HepG2 (cell line): ENCODE data around the gene PSMD1. TPM values are rescaled to one million over a fixed set of nuclear protein-coding genes. Genes with fewer than 3 reads are reported as not detected.

Source experiments
- ATAC-seq: fragments of 200-7000 bp; cut with Tn5 transposase; 3 replicates; pipeline ENCODE4 v1.9.1; 2020; ENCODE audit warnings: mild to moderate bottlenecking, moderate library complexity
- BruUV-seq: library from RNA; stranded (reverse); fragments of 400-500 nt; replicated peaks from 2 replicates; lab custom pipeline; 2021; lab: Mats Ljungman, UMichigan
- CTCF ChIA-PET: fragments of 300-600 bp; formaldehyde crosslinking; extraction: SDS; loops from one replicate; lab custom pipeline; 2021; ENCODE audit warnings: low total read pairs, inconsistent platforms, low intra/inter-chr PET ratio; lab: Yijun Ruan, JAX
- POLR2A ChIA-PET: fragments of 350-600 bp; sonication (Branson Sonifier 250); formaldehyde crosslinking; loops from one replicate; lab custom pipeline; 2020; ENCODE audit warnings: antibody characterized with exemption, inconsistent platforms; lab: Yijun Ruan, JAX
- DNase-seq: peaks from one replicate; pipeline ENCODE4 v3.0.0-alpha.2; 2015; ENCODE audit warnings: low spot score
- FAIRE-seq: peaks from 3 replicates; lab custom pipeline; 2011; peaks lifted over from hg19 to GRCh38; lab: Jason Lieb, UNC
- H2AFZ ChIP-seq: one replicate; pipeline ENCODE4 v1.6.1; 2011; ENCODE audit warnings: low read length, inconsistent platforms
- H3K27ac ChIP-seq: fragments of 300-600 bp; 3 replicates; pipeline ENCODE4 v1.8.0; 2011; ENCODE audit warnings: mixed run types, mild to moderate bottlenecking, mixed read lengths, low read length, inconsistent platforms; ENCODE audit not compliant: insufficient read depth; ENCODE audit errors: extremely low read length
- H3K27me3 ChIP-seq, 2 experiments: fragments of 200-600 bp in 1 of 2; 2 replicates in 1 of 2; 3 replicates in 1 of 2; pipeline versions ENCODE4 v1.6.0 to v1.8.0; 2011; ENCODE audit warnings: low read length in 2 of 2, mild to moderate bottlenecking in 2 of 2, moderate library complexity in 2 of 2, inconsistent platforms in 1 of 2; ENCODE audit not compliant: insufficient read depth in 2 of 2, control insufficient read depth in 1 of 2
- H3K36me3 ChIP-seq, 2 experiments: fragments of 200-600 bp in 1 of 2; replicated peaks in 1 of 2; 2 replicates in 1 of 2; 3 replicates in 1 of 2; pipeline versions ENCODE4 v1.5.1 to v1.8.0; 2011; ENCODE audit warnings: low read length in 2 of 2, inconsistent platforms in 1 of 2; ENCODE audit not compliant: insufficient read depth in 2 of 2, control insufficient read depth in 1 of 2
- H3K4me1 ChIP-seq: 2 replicates; pipeline ENCODE4 v1.5.1; 2012; ENCODE audit warnings: low read length, inconsistent platforms; ENCODE audit not compliant: insufficient read depth
- H3K4me2 ChIP-seq: 2 replicates; pipeline ENCODE4 v1.6.0; 2011; ENCODE audit warnings: low read depth, low read length, inconsistent platforms
- H3K4me3 ChIP-seq, 3 experiments: fragments of 200-600 bp in 1 of 3; sonication (generic), shearing (Covaris generic) in 1 of 3; replicated peaks in 1 of 3; 2 replicates each; pipeline ENCODE4 v1.5.1; 2011 to 2016; ENCODE audit warnings: low read length in 3 of 3, inconsistent platforms in 2 of 3, low read depth in 2 of 3, mild to moderate bottlenecking in 2 of 3, control low read depth in 1 of 3, mixed read lengths in 1 of 3; ENCODE audit not compliant: insufficient read depth in 1 of 3
- H3K79me2 ChIP-seq: one replicate; pipeline ENCODE4 v1.6.1; 2011; ENCODE audit warnings: low read length, inconsistent platforms; ENCODE audit not compliant: insufficient read depth
- H3K9ac ChIP-seq: 2 replicates; pipeline ENCODE4 v1.6.0; 2011; ENCODE audit warnings: mild to moderate bottlenecking, low read depth, low read length, inconsistent platforms; ENCODE audit not compliant: insufficient read depth
- H3K9me3 ChIP-seq: 2 replicates; pipeline ENCODE4 v1.5.1; 2012; ENCODE audit warnings: mild to moderate bottlenecking, low read length
- H4K20me1 ChIP-seq: 2 replicates; pipeline ENCODE4 v1.6.0; 2011; ENCODE audit warnings: inconsistent platforms, mild to moderate bottlenecking, low read length, moderate library complexity; ENCODE audit not compliant: insufficient read depth
- DPF2 ChIP-seq: sonication (generic); formaldehyde crosslinking; IDR thresholded peaks from 2 replicates; pipeline ENCODE4 v1.4.0; 2020; ENCODE audit warnings: mild to moderate bottlenecking, low read depth, missing genetic modification reagents, borderline replicate concordance
- HDAC6 ChIP-seq: fragments of 200-600 bp; sonication (generic); IDR thresholded peaks from 2 replicates; pipeline ENCODE4 v1.7.0; 2017; ENCODE audit warnings: mild to moderate bottlenecking, antibody characterized with exemption, low read length, low read depth
- SOX6 ChIP-seq, 2 experiments: fragments of 450-650 bp in 1 of 2; sonication (generic) in 1 of 2; formaldehyde crosslinking in 1 of 2; IDR thresholded peaks; 2 replicates each; pipeline versions ENCODE4 v1.4.0 to v1.6.1; 2017 to 2020; ENCODE audit warnings: antibody characterized with exemption in 1 of 2, mild to moderate bottlenecking in 1 of 2, missing genetic modification reagents in 1 of 2
- SPEN ChIP-seq: sonication (generic); formaldehyde crosslinking; IDR thresholded peaks from 2 replicates; pipeline ENCODE4 v1.5.1; 2020; ENCODE audit warnings: low read depth, mild to moderate bottlenecking, missing genetic modification reagents
- TP53 ChIP-seq: sonication (generic); formaldehyde crosslinking; conservative IDR thresholded peaks from 2 replicates; pipeline ENCODE4 v1.4.0; 2020; ENCODE audit warnings: missing genetic modification reagents
- TRIM24 ChIP-seq: sonication (generic); formaldehyde crosslinking; IDR thresholded peaks from 2 replicates; pipeline ENCODE4 v1.8.0; 2022; ENCODE audit warnings: mild to moderate bottlenecking, missing genetic modification reagents
- U2AF2 ChIP-seq: fragments of 200-400 bp; formaldehyde crosslinking; IDR thresholded peaks from 2 replicates; pipeline ENCODE4 v1.6.1; 2017; ENCODE audit warnings: low read depth, mild to moderate bottlenecking, low read length
- ZFY ChIP-seq: sonication (generic); formaldehyde crosslinking; IDR thresholded peaks from 2 replicates; pipeline ENCODE4 v1.4.0; 2020; ENCODE audit warnings: missing genetic modification reagents
- ZNF572 ChIP-seq: sonication (generic); formaldehyde crosslinking; IDR thresholded peaks from 2 replicates; pipeline ENCODE4 v1.5.1; 2020; ENCODE audit warnings: mild to moderate bottlenecking, missing genetic modification reagents
- WGBS: methylation state at CpG from one replicate; pipeline ENCODE4 v1.1.6; 2017; ENCODE audit warnings: low lambda C conversion rate; 5-methylcytosine and 5-hydroxymethylcytosine counted together
- in situ Hi-C: cut with HindIII; loops from 2 replicates; pipeline ENCODE4 v1.10.0; 2017; ENCODE audit warnings: low pct_unique_long_range_greater_than_20kb; ENCODE audit not compliant: extremely low pct_ligation_motif_present
- intact Hi-C: fragments of 100-400 bp; cut with micrococcal nuclease; formaldehyde crosslinking; loops from one replicate; pipeline ENCODE4 v1.10.0; 2022; ENCODE audit not compliant: unreplicated experiment
- polyA plus RNA-seq, 8 experiments: library from polyadenylated mRNA; depleted of rRNA in 3 of 8; stranded (reverse) in 7 of 8; unstranded in 1 of 8; fragments of >200 nt; fragmentation: Illumina TruSeq in 4 of 8; extraction: Trizol in 4 of 8; gene quantifications; 2 replicates each; pipeline versions ENCODE4 v1.2.1 to v1.2.3, GENCODE V29; 2011 to 2016; ENCODE audit warnings: low read depth in 4 of 8, missing spikeins in 1 of 8, mixed read lengths in 1 of 8; ENCODE audit not compliant: insufficient read depth in 1 of 8
- total RNA-seq, 5 experiments: library from RNA; depleted of rRNA; stranded (reverse); fragments of >200 nt; fragmentation: Illumina TruSeq; extraction: Trizol; gene quantifications; 2 replicates each; pipeline ENCODE4 v1.2.3, GENCODE V29; 2016; ENCODE audit warnings: low read depth in 1 of 5
- TF ChIP-seq, protein P1 (sequence below): sonication (generic); formaldehyde crosslinking; IDR thresholded peaks from 2 replicates; pipeline ENCODE4 v1.5.0; 2020; ENCODE audit warnings: mild to moderate bottlenecking, missing genetic modification reagents
- TF ChIP-seq, protein P2 (sequence below): sonication (generic); formaldehyde crosslinking; IDR thresholded peaks from 2 replicates; pipeline ENCODE4 v1.4.0; 2020; ENCODE audit warnings: missing genetic modification reagents
- TF ChIP-seq, protein P3 (sequence below): sonication (generic); formaldehyde crosslinking; IDR thresholded peaks from 2 replicates; pipeline ENCODE4 v1.5.1; 2020; ENCODE audit warnings: mild to moderate bottlenecking, missing genetic modification reagents, borderline replicate concordance

The PSMD1 gene
- total and polyA plus RNA-seq, 2 of the 13 experiments (the other 11 are each of a cell fraction or from before 2014, with no cell fraction given): 136 to 191 TPM

DNA sequence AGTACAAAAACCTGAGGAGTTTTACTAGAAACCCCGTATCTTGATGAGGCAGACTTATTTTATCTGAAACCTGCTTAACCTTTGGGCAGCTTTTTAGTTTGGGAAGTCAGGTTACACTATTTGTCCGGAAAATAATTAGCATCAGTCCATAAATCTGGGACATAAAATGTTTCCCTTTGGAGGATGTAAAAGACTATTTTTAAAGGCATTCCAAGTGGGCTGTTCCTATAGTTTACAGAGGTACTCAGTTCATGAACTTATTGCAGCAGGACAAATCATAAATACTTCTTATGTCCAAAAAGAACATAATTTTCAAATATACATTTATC lies 61.9 kb downstream of the PSMD1 start (continued):
- TF ChIP-seq SPEN (CRISPR knock-in tag) (no peak), ZFY (CRISPR knock-in tag) (no peak), ZNF572 (CRISPR knock-in tag) (no peak), HDAC6 (no peak), TRIM24 (CRISPR knock-in tag) (no peak), U2AF2 (no peak)

DNA sequence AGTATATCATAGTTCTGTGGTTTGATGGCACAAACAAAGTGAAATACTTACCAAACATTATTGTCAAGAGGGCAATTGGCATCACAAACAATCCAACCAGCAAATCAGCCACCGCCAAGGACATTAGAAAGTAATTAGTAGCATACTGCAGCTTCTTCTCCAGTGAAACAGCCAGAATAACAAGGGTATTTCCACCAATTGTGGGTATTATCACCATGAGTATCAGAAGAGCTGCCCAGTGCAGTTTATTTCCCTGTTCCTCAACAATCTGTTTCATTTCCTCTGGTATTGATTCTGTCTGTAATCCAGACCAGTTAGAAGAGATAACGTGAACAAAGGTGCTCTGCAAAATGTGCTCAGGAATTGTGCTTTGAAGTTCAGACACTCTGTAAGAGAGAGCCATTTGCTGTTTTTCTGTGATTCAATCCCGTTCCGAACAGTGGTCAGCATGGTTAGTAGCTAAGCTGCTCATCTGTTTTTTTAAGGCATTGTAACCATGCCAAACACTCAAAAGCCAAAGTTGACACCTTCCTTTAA lies 66.8 kb downstream of the PSMD1 start:
- H3K27me3 ChIP-seq: no peaks in the 10 kb centered on the region
- peak; percentile 37 for DNase-seq
- no peaks in the 10 kb centered on the region for H3K9me3 ChIP-seq
- no TSS peak for BruUV-seq
- CTCF ChIA-PET: no interaction called here
- no peaks in the 10 kb centered on the region for H4K20me1 ChIP-seq
- peaks cover 0 to 2% of the 10 kb centered on the region in 2 experiments; a peak in 3 of 5 replicates for H3K36me3 ChIP-seq
- in situ Hi-C loops: no loop called here
- POLR2A ChIA-PET: no interaction called here
- no peak overlapping the region for H3K4me3 ChIP-seq
- no peak overlapping the region for H3K4me2 ChIP-seq
- WGBS: 62% methylated on average over 4 of the region's 4 CpGs
- H3K79me2 ChIP-seq: peaks cover 5% of the 10 kb centered on the region
- H3K27ac ChIP-seq: peak overlapping the region; percentile 7
- peak; percentile 68 for FAIRE-seq
- H3K4me1 ChIP-seq: peaks cover 19% of the 10 kb centered on the region
- no peak overlapping the region for H2AFZ ChIP-seq
- intact Hi-C loops: no loop called here
- H3K9ac ChIP-seq: no peak overlapping the region
- peak; percentile 92 for ATAC-seq
- TF ChIP-seq SOX6 (IDR thresholded peaks at IDR 0.05): no peak
- TF ChIP-seq SOX6 (CRISPR knock-in tag; IDR thresholded peaks at IDR 0.05): peak; percentile 84
- no peak for TF ChIP-seq TP53
- TF ChIP-seq, protein P1, sequence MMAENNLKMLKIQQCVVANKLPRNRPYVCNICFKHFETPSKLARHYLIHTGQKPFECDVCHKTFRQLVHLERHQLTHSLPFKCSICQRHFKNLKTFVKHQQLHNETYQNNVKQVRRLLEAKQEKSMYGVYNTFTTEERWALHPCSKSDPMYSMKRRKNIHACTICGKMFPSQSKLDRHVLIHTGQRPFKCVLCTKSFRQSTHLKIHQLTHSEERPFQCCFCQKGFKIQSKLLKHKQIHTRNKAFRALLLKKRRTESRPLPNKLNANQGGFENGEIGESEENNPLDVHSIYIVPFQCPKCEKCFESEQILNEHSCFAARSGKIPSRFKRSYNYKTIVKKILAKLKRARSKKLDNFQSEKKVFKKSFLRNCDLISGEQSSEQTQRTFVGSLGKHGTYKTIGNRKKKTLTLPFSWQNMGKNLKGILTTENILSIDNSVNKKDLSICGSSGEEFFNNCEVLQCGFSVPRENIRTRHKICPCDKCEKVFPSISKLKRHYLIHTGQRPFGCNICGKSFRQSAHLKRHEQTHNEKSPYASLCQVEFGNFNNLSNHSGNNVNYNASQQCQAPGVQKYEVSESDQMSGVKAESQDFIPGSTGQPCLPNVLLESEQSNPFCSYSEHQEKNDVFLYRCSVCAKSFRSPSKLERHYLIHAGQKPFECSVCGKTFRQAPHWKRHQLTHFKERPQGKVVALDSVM (CRISPR knock-in tag): no peak
- TF ChIP-seq, protein P2, sequence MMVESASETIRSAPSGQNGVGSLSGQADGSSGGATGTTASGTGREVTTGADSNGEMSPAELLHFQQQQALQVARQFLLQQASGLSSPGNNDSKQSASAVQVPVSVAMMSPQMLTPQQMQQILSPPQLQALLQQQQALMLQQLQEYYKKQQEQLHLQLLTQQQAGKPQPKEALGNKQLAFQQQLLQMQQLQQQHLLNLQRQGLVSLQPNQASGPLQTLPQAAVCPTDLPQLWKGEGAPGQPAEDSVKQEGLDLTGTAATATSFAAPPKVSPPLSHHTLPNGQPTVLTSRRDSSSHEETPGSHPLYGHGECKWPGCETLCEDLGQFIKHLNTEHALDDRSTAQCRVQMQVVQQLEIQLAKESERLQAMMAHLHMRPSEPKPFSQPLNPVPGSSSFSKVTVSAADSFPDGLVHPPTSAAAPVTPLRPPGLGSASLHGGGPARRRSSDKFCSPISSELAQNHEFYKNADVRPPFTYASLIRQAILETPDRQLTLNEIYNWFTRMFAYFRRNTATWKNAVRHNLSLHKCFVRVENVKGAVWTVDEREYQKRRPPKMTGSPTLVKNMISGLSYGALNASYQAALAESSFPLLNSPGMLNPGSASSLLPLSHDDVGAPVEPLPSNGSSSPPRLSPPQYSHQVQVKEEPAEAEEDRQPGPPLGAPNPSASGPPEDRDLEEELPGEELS (CRISPR knock-in tag): peak; percentile 33; the same call in 1 of the 2 replicates
- TF ChIP-seq DPF2: 0 out of 2 replicates have a peak, but pooled peaks have one; percentile 43
- TF ChIP-seq, protein P3, sequence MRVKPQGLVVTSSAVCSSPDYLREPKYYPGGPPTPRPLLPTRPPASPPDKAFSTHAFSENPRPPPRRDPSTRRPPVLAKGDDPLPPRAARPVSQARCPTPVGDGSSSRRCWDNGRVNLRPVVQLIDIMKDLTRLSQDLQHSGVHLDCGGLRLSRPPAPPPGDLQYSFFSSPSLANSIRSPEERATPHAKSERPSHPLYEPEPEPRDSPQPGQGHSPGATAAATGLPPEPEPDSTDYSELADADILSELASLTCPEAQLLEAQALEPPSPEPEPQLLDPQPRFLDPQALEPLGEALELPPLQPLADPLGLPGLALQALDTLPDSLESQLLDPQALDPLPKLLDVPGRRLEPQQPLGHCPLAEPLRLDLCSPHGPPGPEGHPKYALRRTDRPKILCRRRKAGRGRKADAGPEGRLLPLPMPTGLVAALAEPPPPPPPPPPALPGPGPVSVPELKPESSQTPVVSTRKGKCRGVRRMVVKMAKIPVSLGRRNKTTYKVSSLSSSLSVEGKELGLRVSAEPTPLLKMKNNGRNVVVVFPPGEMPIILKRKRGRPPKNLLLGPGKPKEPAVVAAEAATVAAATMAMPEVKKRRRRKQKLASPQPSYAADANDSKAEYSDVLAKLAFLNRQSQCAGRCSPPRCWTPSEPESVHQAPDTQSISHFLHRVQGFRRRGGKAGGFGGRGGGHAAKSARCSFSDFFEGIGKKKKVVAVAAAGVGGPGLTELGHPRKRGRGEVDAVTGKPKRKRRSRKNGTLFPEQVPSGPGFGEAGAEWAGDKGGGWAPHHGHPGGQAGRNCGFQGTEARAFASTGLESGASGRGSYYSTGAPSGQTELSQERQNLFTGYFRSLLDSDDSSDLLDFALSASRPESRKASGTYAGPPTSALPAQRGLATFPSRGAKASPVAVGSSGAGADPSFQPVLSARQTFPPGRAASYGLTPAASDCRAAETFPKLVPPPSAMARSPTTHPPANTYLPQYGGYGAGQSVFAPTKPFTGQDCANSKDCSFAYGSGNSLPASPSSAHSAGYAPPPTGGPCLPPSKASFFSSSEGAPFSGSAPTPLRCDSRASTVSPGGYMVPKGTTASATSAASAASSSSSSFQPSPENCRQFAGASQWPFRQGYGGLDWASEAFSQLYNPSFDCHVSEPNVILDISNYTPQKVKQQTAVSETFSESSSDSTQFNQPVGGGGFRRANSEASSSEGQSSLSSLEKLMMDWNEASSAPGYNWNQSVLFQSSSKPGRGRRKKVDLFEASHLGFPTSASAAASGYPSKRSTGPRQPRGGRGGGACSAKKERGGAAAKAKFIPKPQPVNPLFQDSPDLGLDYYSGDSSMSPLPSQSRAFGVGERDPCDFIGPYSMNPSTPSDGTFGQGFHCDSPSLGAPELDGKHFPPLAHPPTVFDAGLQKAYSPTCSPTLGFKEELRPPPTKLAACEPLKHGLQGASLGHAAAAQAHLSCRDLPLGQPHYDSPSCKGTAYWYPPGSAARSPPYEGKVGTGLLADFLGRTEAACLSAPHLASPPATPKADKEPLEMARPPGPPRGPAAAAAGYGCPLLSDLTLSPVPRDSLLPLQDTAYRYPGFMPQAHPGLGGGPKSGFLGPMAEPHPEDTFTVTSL (CRISPR knock-in tag): peak; percentile 83; the same call in 1 of the 2 replicates
